Natural killer cell (primary cell): ENCODE measurements around the gene SMAD3. TPM values are rescaled to one million over a fixed set of nuclear protein-coding genes. Genes with fewer than 3 reads are reported as not detected.

Experiments
- ATAC-seq, 3 donors: fragments of 150-1000 bp in 2 of 3; fragments of 200-7000 bp in 1 of 3; cut with Tn5 transposase; 1 replicate in 1 of 3; 2 replicates in 2 of 3; pipeline ENCODE4 v1.10.0; 2021; ENCODE audit warnings: mild to moderate bottlenecking in 2 of 3, moderate library complexity in 2 of 3
- DNase-seq, 2 donors: peaks; one replicate each; pipeline versions ENCODE4 v3.0.0 to v3.0.0-alpha.2; 2013 to 2021; ENCODE audit warnings: mixed read lengths in 1 of 2
- H3K27ac ChIP-seq: one replicate; pipeline ENCODE4 v1.5.1; 2013; ENCODE audit warnings: mild to moderate bottlenecking, low read length
- H3K27me3 ChIP-seq: one replicate; pipeline ENCODE4 v1.6.1; 2013; ENCODE audit warnings: low read length; ENCODE audit not compliant: control insufficient read depth, insufficient read depth
- H3K36me3 ChIP-seq: one replicate; pipeline ENCODE4 v1.6.1; 2013; ENCODE audit warnings: low read length; ENCODE audit not compliant: control insufficient read depth, insufficient read depth
- H3K4me1 ChIP-seq: one replicate; pipeline ENCODE4 v1.6.1; 2013; ENCODE audit warnings: low read length; ENCODE audit not compliant: control insufficient read depth, insufficient read depth
- H3K4me3 ChIP-seq: one replicate; pipeline ENCODE4 v1.5.1; 2013; ENCODE audit warnings: low read length
- H3K9me3 ChIP-seq: one replicate; pipeline ENCODE4 v1.6.1; 2013; ENCODE audit warnings: low read length; ENCODE audit not compliant: control insufficient read depth, insufficient read depth
- H3K27ac Mint-ChIP-seq, 2 donors: one replicate each; pipeline ENCODE4 v1.8.0; 2022; ENCODE audit warnings: mild to moderate bottlenecking in 2 of 2, mixed read lengths in 2 of 2, moderate library complexity in 1 of 2
- H3K27me3 Mint-ChIP-seq, 2 donors: one replicate each; pipeline ENCODE4 v1.8.0; 2022; ENCODE audit warnings: low read depth in 2 of 2, mixed read lengths in 2 of 2
- H3K36me3 Mint-ChIP-seq: one replicate; pipeline ENCODE4 v1.8.0; 2022; ENCODE audit warnings: mixed read lengths
- H3K4me1 Mint-ChIP-seq, 2 donors: one replicate each; pipeline ENCODE4 v1.8.0; 2022; ENCODE audit warnings: mixed read lengths in 2 of 2
- H3K4me3 Mint-ChIP-seq: one replicate; pipeline ENCODE4 v1.8.0; 2022; ENCODE audit warnings: mild to moderate bottlenecking, moderate library complexity, mixed read lengths
- H3K9me3 Mint-ChIP-seq, 2 donors: one replicate each; pipeline ENCODE4 v1.8.0; 2022; ENCODE audit warnings: mixed read lengths in 2 of 2
- WGBS: methylation state at CpG from one replicate; pipeline ENCODE4 v1.1.7; 2013; ENCODE audit warnings: missing lambda C conversion rate; ENCODE audit not compliant: insufficient coverage; 5-methylcytosine and 5-hydroxymethylcytosine counted together
- intact Hi-C: fragments of 100-400 bp; cut with micrococcal nuclease; formaldehyde crosslinking; loops from one replicate; pipeline ENCODE4 v1.14.2; 2022
- total RNA-seq, 4 donors: library from RNA; stranded (reverse); fragments of 120-200 nt in 1 of 4; gene quantifications; one replicate each; pipeline versions ENCODE4 v1.2.3 to v1.2.4, GENCODE V29; 2013 to 2022
- TF ChIP-seq, protein P1 (sequence below): fragments of 200-600 bp; IDR thresholded peaks from one replicate; pipeline ENCODE4 v1.8.0; 2022; ENCODE audit warnings: antibody characterized with exemption

SMAD3 gene
- total RNA-seq, 3 donors from 2014 or later (not counting 1 experiment from before 2014, with no cell fraction given), result 47.1 to 72.6 (median 63.0) TPM

DNA sequence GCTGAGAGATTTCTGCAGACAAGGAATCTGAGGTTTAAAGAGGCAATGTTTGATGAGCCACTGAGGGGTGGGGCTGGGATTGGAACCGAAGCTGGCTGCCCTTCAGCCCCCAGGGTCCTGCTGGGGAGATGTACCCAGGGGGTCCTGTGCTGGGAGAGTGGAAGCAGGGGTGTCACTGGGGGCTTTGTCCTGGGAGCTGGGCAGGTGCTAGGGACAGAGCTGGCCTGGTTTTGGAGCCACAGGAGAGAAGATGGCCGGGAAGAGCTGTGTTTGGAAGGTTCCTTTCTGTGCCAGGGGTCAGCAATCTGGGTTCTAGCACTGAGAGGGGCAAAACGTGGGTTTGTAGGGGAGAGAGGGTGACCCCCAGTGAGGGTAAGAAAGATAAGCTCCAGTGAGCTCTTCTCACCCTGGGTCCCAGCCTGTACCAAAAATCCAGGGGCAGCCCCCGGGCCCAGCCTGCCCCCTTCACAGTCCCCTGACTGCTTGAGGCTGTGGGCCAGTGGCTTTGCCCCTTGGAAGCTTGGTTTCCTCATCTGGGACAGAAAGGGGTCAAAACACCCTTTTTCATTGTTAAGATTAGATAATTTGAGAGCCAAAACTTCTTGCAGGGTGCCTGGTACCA lies 69.6 kb downstream of the SMAD3 start:
- no peaks in the 10 kb centered on the region for H3K27me3 Mint-ChIP-seq
- peak overlapping the region; percentile 92 for H3K27ac ChIP-seq
- peak overlapping the region; percentile 100 for H3K27ac Mint-ChIP-seq
- DNase-seq (no peak), ATAC-seq (no peak)
- H3K4me1 ChIP-seq, result peaks cover 83% of the 10 kb centered on the region
- peaks cover 84 to 88% of the 10 kb centered on the region in 2 donors for H3K4me1 Mint-ChIP-seq
- H3K4me3 ChIP-seq, result peak overlapping the region; percentile 20
- no peaks in the 10 kb centered on the region for H3K27me3 ChIP-seq
- intact Hi-C loops, result loop anchor here (1.0 to 5.0 kb wide), 5 partner anchors 14 to 49 kb away; no protein-coding TSS in a partner anchor
- WGBS, result 50% methylated on average over 4 of the region's 4 CpGs
- H3K36me3 ChIP-seq, result peaks cover 2% of the 10 kb centered on the region
- TF ChIP-seq, protein P1, sequence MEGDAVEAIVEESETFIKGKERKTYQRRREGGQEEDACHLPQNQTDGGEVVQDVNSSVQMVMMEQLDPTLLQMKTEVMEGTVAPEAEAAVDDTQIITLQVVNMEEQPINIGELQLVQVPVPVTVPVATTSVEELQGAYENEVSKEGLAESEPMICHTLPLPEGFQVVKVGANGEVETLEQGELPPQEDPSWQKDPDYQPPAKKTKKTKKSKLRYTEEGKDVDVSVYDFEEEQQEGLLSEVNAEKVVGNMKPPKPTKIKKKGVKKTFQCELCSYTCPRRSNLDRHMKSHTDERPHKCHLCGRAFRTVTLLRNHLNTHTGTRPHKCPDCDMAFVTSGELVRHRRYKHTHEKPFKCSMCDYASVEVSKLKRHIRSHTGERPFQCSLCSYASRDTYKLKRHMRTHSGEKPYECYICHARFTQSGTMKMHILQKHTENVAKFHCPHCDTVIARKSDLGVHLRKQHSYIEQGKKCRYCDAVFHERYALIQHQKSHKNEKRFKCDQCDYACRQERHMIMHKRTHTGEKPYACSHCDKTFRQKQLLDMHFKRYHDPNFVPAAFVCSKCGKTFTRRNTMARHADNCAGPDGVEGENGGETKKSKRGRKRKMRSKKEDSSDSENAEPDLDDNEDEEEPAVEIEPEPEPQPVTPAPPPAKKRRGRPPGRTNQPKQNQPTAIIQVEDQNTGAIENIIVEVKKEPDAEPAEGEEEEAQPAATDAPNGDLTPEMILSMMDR, result no peak
- H3K4me3 Mint-ChIP-seq, result peak overlapping the region; percentile 93
- no peaks in the 10 kb centered on the region for H3K9me3 ChIP-seq
- H3K9me3 Mint-ChIP-seq, result no peaks in the 10 kb centered on the region
- no peaks in the 10 kb centered on the region for H3K36me3 Mint-ChIP-seq

DNA sequence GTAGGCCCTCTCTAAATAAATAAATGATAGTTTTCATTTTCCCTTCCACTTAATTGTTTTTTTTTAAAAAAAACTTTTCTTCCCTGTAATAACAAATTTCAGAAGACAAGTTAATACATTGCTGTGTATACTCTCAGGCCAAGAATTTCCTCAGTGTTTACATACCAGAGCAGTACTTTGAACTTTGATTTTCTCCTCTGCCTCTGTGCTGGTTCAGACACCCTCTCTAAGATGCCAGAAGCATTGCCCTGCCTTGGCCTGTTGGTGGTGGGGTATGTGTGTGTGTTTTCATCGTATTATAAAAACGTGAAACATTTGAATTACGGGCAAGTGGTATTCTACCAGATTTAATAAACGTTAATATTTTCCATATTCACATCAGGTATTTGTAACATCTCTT lies 70.1 kb downstream of the SMAD3 start:
- Mint-ChIP-seq H3K4me3 (peak overlapping the region; percentile 93), H3K27ac (peak overlapping the region; percentile 100), H3K9me3 (no peaks in the 10 kb centered on the region), H3K27me3 (no peaks in the 10 kb centered on the region), H3K4me1 (peaks cover 84 to 90% of the 10 kb centered on the region in 2 donors), H3K36me3 (no peaks in the 10 kb centered on the region)
- TF ChIP-seq, protein P1, result no peak
- WGBS, result 77% methylated on average over 4 of the region's 4 CpGs
- H3K27me3 ChIP-seq, result no peaks in the 10 kb centered on the region
- H3K4me3 ChIP-seq, result no peak overlapping the region
- H3K9me3 ChIP-seq, result no peaks in the 10 kb centered on the region
- ATAC-seq (no peak), DNase-seq (peak in 1 of 2 donors; percentile 34)
- peaks cover 82% of the 10 kb centered on the region for H3K4me1 ChIP-seq
- peaks cover 2% of the 10 kb centered on the region for H3K36me3 ChIP-seq
- H3K27ac ChIP-seq, result peak overlapping the region; percentile 92
- intact Hi-C loops, result no loop called here

DNA sequence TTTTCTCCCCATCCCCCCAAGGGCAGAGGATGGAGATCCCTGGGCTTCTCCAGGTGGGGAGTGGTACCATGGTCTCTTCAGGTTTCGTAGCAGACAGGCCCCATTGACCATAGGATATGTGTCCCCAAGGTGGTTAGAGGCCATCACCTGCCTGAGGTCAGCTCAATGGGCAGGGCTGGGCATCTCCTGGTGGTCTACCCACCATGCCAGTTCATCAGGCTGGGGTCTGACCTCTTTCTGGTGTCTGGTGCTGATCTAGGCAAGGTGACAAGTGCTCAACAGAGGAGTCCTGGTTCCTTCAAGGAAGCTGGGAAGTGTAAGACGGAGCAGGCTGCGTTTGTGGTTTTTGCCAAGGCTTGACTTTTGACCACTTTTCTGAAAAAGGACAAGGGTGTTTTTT lies 71.4 kb downstream of the SMAD3 start:
- Mint-ChIP-seq H3K27me3 (no peaks in the 10 kb centered on the region), H3K36me3 (no peaks in the 10 kb centered on the region), H3K9me3 (no peaks in the 10 kb centered on the region), H3K4me1 (peaks cover 81 to 86% of the 10 kb centered on the region in 2 donors), H3K27ac (peak overlapping the region; percentile 100), H3K4me3 (peak overlapping the region; percentile 25)
- Histone ChIP-seq H3K27ac (peak overlapping the region; percentile 67), H3K27me3 (no peaks in the 10 kb centered on the region), H3K4me3 (no peak overlapping the region), H3K9me3 (no peaks in the 10 kb centered on the region), H3K36me3 (no peaks in the 10 kb centered on the region), H3K4me1 (peaks cover 79% of the 10 kb centered on the region)
- ATAC-seq (no peak), DNase-seq (no peak)
- WGBS, result 46% methylated on average over 3 of the region's 3 CpGs
- intact Hi-C loops, result no loop called here
- TF ChIP-seq, protein P1, result no peak

DNA sequence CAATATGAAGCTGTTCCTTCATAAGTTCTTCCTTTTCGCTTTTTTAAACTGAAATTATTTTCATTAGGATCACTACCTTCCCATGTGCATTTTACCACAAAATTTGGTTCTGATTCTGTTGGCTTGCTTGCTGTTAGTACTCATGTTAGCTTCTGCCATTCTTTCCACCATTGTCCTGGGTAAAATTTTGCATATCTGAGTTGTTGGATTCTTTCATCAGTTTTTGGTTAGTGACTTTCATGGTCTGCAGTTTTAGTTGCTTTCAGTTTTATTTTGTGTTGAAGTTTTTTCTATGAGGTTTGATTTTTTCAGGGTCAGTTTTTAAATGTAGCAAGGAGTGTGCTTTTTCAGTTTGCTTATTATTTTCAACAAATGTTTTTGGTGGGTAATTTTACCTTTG lies 71.9 kb downstream of the SMAD3 start:
- H3K4me3 Mint-ChIP-seq, result peak overlapping the region; percentile 77
- H3K36me3 ChIP-seq, result no peaks in the 10 kb centered on the region

More for the DNA sequence above, 71.9 kb downstream of the SMAD3 start:
- Mint-ChIP-seq H3K27ac (peak overlapping the region; percentile 100), H3K27me3 (no peaks in the 10 kb centered on the region), H3K9me3 (no peaks in the 10 kb centered on the region), H3K4me1 (peaks cover 82 to 83% of the 10 kb centered on the region in 2 donors), H3K36me3 (no peaks in the 10 kb centered on the region)
- Histone ChIP-seq H3K27me3 (no peaks in the 10 kb centered on the region), H3K27ac (peak overlapping the region; percentile 67), H3K4me3 (no peak overlapping the region), H3K9me3 (no peaks in the 10 kb centered on the region), H3K4me1 (peaks cover 74% of the 10 kb centered on the region)
- TF ChIP-seq, protein P1, result no peak
- WGBS, result 100% methylated on average over 1 of the region's 1 CpG
- DNase-seq, result no peak
- intact Hi-C loops, result no loop called here
- ATAC-seq, result no peak
